GM12875 (cell line): ENCODE measurements around the gene ATP5IF1.

Source experiments
- H3K4me3 ChIP-seq: one replicate; pipeline ENCODE4 v1.5.1; 2011; ENCODE audit warnings: low read depth, low read length, control low read depth
- TF ChIP-seq, protein P1 (sequence below): IDR thresholded peaks from 2 replicates; pipeline ENCODE4 v1.5.1; 2011; ENCODE audit warnings: low read depth, mild to moderate bottlenecking, control low read depth, inconsistent platforms, low read length, moderate library complexity, borderline replicate concordance; ENCODE audit not compliant: insufficient read depth

The ATP5IF1 gene

DNA sequence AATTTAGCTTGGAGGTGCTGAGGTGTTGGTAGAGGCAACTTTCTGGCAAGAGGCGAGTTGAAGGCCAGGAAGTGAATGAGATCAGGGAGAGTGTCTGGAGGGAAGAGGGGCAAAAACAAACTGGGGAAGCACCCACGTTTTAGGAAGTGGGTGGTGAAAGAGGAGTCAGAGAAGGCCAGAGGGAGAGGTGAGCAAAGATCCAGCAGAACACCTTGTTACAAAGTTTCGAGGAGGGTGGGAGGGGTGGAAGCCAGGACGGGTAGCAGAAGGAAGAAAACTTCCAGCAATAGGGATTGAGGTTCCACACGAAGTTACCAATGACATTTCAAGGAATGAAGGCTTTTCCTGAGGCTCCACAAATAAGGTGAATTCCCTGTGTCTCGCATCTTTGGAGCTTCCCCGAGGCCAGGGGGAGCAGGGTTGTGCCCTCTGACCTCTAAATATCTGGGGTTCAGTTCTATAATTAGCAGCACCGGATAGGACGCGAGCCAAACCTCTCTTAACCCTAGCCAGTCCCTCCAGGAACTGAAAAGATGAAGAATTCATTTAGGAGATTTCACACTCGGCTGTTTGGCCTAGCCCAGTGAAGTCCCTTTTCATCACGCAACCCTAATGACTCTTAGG lies 22.8 kb downstream of the ATP5IF1 start:
- peak overlapping the region; percentile 17 for H3K4me3 ChIP-seq
- TF ChIP-seq, protein P1, sequence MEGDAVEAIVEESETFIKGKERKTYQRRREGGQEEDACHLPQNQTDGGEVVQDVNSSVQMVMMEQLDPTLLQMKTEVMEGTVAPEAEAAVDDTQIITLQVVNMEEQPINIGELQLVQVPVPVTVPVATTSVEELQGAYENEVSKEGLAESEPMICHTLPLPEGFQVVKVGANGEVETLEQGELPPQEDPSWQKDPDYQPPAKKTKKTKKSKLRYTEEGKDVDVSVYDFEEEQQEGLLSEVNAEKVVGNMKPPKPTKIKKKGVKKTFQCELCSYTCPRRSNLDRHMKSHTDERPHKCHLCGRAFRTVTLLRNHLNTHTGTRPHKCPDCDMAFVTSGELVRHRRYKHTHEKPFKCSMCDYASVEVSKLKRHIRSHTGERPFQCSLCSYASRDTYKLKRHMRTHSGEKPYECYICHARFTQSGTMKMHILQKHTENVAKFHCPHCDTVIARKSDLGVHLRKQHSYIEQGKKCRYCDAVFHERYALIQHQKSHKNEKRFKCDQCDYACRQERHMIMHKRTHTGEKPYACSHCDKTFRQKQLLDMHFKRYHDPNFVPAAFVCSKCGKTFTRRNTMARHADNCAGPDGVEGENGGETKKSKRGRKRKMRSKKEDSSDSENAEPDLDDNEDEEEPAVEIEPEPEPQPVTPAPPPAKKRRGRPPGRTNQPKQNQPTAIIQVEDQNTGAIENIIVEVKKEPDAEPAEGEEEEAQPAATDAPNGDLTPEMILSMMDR: no peak

DNA sequence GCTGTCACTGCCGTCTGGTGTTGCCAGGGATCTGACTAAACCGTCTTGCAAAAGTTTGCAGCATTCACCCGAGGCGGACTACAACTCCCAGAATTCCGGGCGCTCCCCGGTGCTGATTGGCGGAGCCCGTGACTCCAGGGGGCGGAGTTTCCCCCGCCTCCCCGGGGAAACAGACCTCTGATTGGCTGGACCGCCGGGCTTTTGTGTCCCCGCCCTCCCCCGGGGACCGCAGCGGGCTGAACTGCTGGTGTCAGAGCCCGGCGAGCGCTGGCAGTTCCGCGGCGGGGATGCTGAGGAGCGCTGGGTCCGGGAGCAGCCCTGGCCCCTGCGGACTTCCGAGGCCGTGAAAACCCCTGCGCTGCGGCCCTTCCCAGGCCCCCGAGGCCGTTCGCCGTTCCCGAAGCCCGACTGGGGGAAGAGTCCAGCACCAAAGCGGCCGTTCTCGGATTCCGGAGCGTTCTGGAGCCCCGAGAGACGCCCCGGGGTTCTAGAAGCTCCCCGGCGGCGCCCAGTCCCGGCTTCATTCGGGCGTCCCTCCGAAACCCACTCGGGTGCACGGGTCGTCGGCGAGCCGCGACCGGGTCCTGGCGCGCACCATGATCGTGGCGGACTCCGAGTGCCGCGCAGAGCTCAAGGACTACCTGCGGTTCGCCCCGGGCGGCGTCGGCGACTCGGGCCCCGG lies 23.5 kb downstream of the ATP5IF1 start, which contains the start of gene SESN2:
TSS of gene SESN2 (plus strand) at position 267 of the 682 bp plus-strand sequence. CDS start at position 597, 330 bp downstream.
- TF ChIP-seq, protein P1: no peak
- peak within 1 kb of the TSS; percentile 96 for H3K4me3 ChIP-seq

DNA sequence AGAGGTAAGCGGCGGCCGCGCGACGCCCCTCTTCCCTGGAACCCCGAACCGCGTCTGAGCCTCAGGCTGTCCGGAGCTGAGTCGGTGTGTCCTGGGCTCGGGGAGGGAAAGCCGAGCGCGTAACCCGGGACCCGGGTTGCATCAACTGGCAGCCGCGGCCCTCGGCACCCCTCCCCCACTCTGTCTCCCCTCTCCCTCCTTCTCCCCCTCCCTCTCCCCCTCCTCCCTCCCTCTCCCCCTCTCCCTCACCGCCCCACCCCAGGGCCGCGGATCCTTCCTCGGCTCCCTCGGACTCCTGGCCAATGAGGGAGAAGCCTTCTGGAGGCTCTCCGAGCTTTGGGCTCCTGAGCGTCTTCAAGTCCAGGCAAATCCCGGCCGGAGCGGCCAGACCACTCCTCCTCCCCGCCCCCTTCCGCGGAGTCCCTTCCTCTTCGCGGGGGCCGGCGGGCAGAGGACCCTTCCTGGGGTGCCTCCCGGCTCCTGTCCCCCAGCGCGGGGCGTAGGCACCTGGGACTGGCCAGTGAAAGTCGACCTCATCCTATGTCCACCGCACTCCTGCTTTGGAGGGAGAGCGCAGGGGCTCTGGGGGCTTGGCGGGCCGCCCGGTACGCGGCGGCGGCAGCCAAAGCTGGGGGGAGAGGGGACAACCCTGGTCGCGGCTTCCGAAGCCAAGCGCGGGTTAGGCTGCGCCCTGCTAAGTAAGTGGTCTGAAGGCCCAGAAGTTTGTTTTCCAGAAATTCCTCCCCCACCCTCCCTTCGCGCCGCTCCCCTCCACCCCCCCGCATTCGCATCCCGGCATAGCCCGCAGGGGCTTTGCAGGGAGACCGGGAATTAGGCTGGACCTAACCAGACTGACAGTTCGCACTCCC lies 24.2 kb downstream of the ATP5IF1 start:
- H3K4me3 ChIP-seq: peak overlapping the region; percentile 96
- TF ChIP-seq, protein P1: no peak

DNA sequence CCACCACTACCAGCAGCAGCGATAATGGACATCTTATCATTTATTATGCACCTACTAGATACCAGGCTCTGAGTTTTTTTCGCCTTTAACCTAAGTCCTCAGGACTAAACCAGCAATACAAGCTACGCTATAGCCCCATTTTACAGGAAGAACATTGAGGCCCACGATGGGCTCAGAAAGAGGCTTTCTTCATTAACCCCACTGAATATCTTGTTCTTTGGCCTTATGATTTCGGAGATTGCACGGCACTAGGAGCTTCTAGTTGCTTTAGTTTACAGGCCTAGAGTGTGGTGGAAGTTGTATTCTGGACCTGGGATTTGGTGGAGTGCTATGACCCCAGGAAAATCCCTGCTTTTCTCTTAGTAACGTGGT lies 24.9 kb downstream of the ATP5IF1 start:
- TF ChIP-seq, protein P1: no peak
- no peak overlapping the region for H3K4me3 ChIP-seq

DNA sequence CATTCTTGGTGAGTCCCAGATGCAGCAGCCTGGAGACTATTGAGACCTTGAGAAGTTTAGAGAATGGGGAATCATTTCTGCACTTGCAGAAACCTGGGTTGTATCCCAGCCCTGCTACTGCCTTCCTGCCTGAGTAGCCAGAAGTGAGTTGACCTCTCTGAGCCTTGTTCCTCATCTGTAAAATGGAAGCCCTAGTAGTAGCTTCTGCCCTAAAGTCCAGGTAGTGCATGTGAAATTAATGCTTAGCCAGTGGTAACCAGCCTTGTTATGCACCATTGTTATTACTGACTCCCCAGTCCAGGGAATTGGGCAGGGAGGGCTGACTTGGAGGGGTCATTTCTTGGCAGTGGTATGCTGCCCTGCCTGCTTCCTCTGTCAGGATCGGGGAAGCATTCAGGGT lies 29.0 kb downstream of the ATP5IF1 start:
- TF ChIP-seq, protein P1: no peak
- no peak overlapping the region for H3K4me3 ChIP-seq

DNA sequence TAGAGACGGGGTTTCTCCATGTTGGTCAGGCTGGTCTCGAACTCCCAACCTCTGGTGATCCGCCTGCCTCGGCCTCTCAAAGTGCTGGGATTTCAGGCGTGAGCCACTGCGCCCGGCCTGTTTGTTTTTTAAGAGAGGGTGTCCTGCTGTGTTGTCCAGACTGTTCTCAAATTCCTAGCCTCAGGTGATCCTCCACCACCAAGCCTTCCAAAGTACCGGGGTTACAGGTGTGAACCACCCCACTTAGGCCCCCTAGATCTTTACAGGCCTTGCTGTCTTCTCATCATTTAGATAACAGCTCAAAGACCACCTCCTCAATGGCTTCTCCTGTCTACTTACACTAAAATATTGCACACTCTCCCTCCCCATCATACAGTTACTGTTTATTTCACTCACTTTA lies 29.7 kb downstream of the ATP5IF1 start:
- H3K4me3 ChIP-seq: no peak overlapping the region
- TF ChIP-seq, protein P1: no peak

DNA sequence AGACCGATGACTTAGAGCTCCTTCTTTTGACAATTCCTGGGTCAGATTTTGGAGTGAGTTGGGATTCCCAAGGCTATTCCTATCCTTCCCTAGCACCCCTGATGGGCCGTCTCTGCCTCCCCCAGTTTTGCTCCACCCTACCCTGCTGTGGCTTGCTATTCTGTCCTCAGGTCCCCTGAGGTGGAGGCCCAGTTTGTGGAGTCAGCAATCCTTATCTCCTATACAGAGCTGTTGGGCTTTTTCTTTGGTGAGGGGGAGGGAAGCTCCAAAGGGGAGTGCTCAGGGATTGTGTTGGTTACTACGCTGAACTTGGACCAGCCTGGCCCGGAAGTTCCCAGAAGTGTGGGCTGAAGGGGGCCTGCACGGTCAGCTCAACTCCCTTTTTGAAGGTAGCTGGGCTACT lies 31.0 kb downstream of the ATP5IF1 start:
- H3K4me3 ChIP-seq: no peak overlapping the region
- TF ChIP-seq, protein P1: no peak
